Thyroid gland (tissue), 4 donors: ENCODE results near the gene SEH1L. TPM values are rescaled to one million over a fixed set of nuclear protein-coding genes. Genes with fewer than 3 reads are reported as not detected.

Experiments used
- DNase-seq, 2 donors: peaks; one replicate each; pipeline ENCODE4 v3.0.0-alpha.2; 2019
- H3K27ac ChIP-seq, 3 donors: fragments of 200-600 bp; sonication (generic); 1 replicate in 2 of 3; 2 replicates in 1 of 3; pipeline ENCODE4 v1.5.1; 2016 to 2019; ENCODE audit warnings: mild to moderate bottlenecking in 1 of 3, moderate library complexity in 1 of 3
- H3K27me3 ChIP-seq: fragments of 200-600 bp; sonication (generic); one replicate; pipeline ENCODE4 v1.5.1; 2019
- H3K36me3 ChIP-seq, 2 donors: fragments of 200-600 bp; sonication (generic); one replicate each; pipeline ENCODE4 v1.5.1; 2016 to 2019
- H3K4me1 ChIP-seq, 2 donors: fragments of 200-600 bp; sonication (generic); one replicate each; pipeline ENCODE4 v1.5.1; 2017 to 2019
- H3K4me3 ChIP-seq, 3 donors: fragments of 200-600 bp; sonication (generic); replicated peaks in 1 of 3; 1 replicate in 2 of 3; 2 replicates in 1 of 3; pipeline ENCODE4 v1.5.1; 2016; ENCODE audit warnings: mild to moderate bottlenecking in 1 of 3
- H3K9me3 ChIP-seq: fragments of 200-600 bp; sonication (generic); one replicate; pipeline ENCODE4 v1.5.1; 2017
- POLR2A ChIP-seq, 2 donors: fragments of 450-650 bp; IDR thresholded peaks; one replicate each; pipeline ENCODE4 v1.6.1; 2017; ENCODE audit warnings: antibody characterized with exemption in 2 of 2, mild to moderate bottlenecking in 2 of 2, moderate library complexity in 1 of 2
- WGBS, 2 donors: methylation state at CpG; one replicate each; pipeline ENCODE4 v1.1.5; 2017; 5-methylcytosine and 5-hydroxymethylcytosine counted together
- intact Hi-C: fragments of 100-400 bp; cut with DNase I; formaldehyde crosslinking; loops from one replicate; pipeline ENCODE4 v1.15.1; 2023
- total RNA-seq, 4 donors: library from RNA; depleted of rRNA; stranded (reverse); fragments of >200 nt; gene quantifications; one replicate each; pipeline ENCODE4 v1.2.3, GENCODE V29; 2016
- TF ChIP-seq, protein P1 (sequence below), 6 experiments: fragments of 200-600 bp in 3 of 6; fragments of 450-650 bp in 3 of 6; sonication (generic) in 3 of 6; IDR thresholded peaks; one replicate each; pipeline ENCODE4 v1.5.1; 2016 to 2019; ENCODE audit warnings: antibody characterized with exemption in 6 of 6, mild to moderate bottlenecking in 2 of 6, inconsistent platforms in 1 of 6, moderate library complexity in 1 of 6

Gene SEH1L
- total RNA-seq, 4 donors from 2014 or later = 26.8 to 48.6 (median 34.9) TPM

GRCh38 chr18:12930376-12930775 is 17.4 kb upstream of the SEH1L start:
- Histone ChIP-seq H3K4me1 (no peaks in the 10 kb centered on the region), H3K36me3 (no peaks in the 10 kb centered on the region), H3K27me3 (no peaks in the 10 kb centered on the region), H3K9me3 (no peaks in the 10 kb centered on the region), H3K27ac (no peak overlapping the region), H3K4me3 (no peak overlapping the region)
- no peak for DNase-seq
- no peak for TF ChIP-seq POLR2A (IDR thresholded peaks at IDR 0.05)
- TF ChIP-seq, protein P1, sequence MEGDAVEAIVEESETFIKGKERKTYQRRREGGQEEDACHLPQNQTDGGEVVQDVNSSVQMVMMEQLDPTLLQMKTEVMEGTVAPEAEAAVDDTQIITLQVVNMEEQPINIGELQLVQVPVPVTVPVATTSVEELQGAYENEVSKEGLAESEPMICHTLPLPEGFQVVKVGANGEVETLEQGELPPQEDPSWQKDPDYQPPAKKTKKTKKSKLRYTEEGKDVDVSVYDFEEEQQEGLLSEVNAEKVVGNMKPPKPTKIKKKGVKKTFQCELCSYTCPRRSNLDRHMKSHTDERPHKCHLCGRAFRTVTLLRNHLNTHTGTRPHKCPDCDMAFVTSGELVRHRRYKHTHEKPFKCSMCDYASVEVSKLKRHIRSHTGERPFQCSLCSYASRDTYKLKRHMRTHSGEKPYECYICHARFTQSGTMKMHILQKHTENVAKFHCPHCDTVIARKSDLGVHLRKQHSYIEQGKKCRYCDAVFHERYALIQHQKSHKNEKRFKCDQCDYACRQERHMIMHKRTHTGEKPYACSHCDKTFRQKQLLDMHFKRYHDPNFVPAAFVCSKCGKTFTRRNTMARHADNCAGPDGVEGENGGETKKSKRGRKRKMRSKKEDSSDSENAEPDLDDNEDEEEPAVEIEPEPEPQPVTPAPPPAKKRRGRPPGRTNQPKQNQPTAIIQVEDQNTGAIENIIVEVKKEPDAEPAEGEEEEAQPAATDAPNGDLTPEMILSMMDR (IDR thresholded peaks at IDR 0.05) = no peak
- intact Hi-C loops = loop anchor here (5.0 kb wide), 1 partner anchor 183 kb away; no protein-coding TSS in a partner anchor
- WGBS, 2 donors = 84 to 90% methylated on average over 3 of the region's 3 CpGs

DNA sequence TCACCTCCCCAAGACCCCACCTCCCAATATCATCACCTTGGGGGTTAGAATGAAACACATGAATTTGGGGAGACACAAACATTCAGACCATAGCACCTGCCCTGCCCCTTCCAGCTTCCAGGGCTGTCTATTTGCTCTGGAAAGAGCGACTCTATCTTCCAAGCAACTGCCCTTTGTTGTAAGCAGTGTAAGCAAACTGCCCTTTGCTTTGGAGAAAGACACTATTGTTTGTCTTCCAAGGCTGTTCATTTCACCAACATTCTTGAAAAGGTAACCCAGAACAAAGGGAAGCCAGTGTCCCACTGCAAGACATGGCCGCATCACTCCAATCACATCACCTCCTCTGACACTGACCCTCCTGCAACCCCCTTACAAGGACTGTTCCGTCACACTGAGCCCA is 16.9 kb upstream of the SEH1L start:
- Histone ChIP-seq H3K4me3 (no peak overlapping the region), H3K9me3 (no peaks in the 10 kb centered on the region), H3K27ac (no peak overlapping the region), H3K27me3 (no peaks in the 10 kb centered on the region), H3K4me1 (no peaks in the 10 kb centered on the region), H3K36me3 (no peaks in the 10 kb centered on the region)
- TF ChIP-seq POLR2A (IDR thresholded peaks at IDR 0.05) = no peak
- TF ChIP-seq, protein P1 (IDR thresholded peaks at IDR 0.05) = no peak
- intact Hi-C loops = loop anchor here (5.0 kb wide), 1 partner anchor 184 kb away; no protein-coding TSS in a partner anchor
- 76 to 92% methylated on average over 3 of the region's 3 CpGs for WGBS, 2 donors
- DNase-seq = no peak

DNA sequence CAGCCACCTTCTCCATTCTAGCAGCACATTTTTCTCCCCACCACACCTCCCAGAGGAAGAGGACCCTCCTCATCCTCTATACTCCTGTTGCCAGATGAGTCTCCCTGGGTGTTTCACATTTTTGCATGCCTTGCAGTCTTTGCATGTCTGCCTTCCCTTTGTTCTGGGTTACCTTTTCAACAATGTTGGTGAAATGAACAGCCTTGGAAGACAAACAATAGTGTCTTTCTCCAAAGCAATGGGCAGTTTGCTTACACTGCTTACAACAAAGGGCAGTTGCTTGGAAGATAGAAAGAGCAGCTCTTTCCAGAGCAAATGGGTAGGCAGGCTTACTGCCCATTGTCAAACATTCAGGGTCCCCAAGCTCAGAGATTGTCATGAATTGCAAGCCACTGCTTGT is 14.5 kb upstream of the SEH1L start:
- H3K4me1 ChIP-seq = no peaks in the 10 kb centered on the region
- intact Hi-C loops = loop anchor here (2.0 to 5.0 kb wide), 2 partner anchors 186 to 205 kb away; no protein-coding TSS in a partner anchor
- H3K27ac ChIP-seq = no peak overlapping the region
- no peaks in the 10 kb centered on the region for H3K27me3 ChIP-seq
- no peak overlapping the region for H3K4me3 ChIP-seq
- no peak for DNase-seq
- H3K36me3 ChIP-seq = no peaks in the 10 kb centered on the region
- H3K9me3 ChIP-seq = no peaks in the 10 kb centered on the region
- TF ChIP-seq, protein P1 (IDR thresholded peaks at IDR 0.05) = no peak
- TF ChIP-seq POLR2A (IDR thresholded peaks at IDR 0.05) = no peak

GRCh38 chr18:12934454-12935071 is 13.2 kb upstream of the SEH1L start:
- H3K4me1 ChIP-seq = no peaks in the 10 kb centered on the region
- intact Hi-C loops = loop anchor here (5.0 kb wide), 1 partner anchor 187 kb away; no protein-coding TSS in a partner anchor
- no peak overlapping the region for H3K4me3 ChIP-seq
- 24 to 26% methylated on average over 11 of the region's 11 CpGs for WGBS, 2 donors
- no peak for TF ChIP-seq POLR2A (IDR thresholded peaks at IDR 0.05)
- TF ChIP-seq, protein P1 (IDR thresholded peaks at IDR 0.05) = peak; percentile 71 to 98 (median 86)
- H3K9me3 ChIP-seq = no peaks in the 10 kb centered on the region
- no peak overlapping the region for H3K27ac ChIP-seq
- no peaks in the 10 kb centered on the region for H3K36me3 ChIP-seq
- H3K27me3 ChIP-seq = no peaks in the 10 kb centered on the region
- peak; percentile 85 to 91 for DNase-seq

- intact Hi-C loops = no loop called here
- Histone ChIP-seq H3K27ac (no peak overlapping the region), H3K4me1 (no peaks in the 10 kb centered on the region), H3K9me3 (no peaks in the 10 kb centered on the region), H3K27me3 (no peaks in the 10 kb centered on the region), H3K36me3 (no peaks in the 10 kb centered on the region), H3K4me3 (no peak overlapping the region)
- no peak for DNase-seq
- WGBS, 2 donors = 84 to 90% methylated on average over 2 of the region's 2 CpGs
- no peak for TF ChIP-seq POLR2A (IDR thresholded peaks at IDR 0.05)
- TF ChIP-seq, protein P1 (IDR thresholded peaks at IDR 0.05) = no peak
Observed at GRCh38 chr18:12939162-12939561, 8.6 kb upstream of the SEH1L start.
